Endometrial microvascular endothelial cells (primary cell): Measurements from ENCODE around the gene CMYA5. TPM values are rescaled to one million over a fixed set of nuclear protein-coding genes. Genes with fewer than 3 reads are reported as not detected.

ENCODE experiments used
- in situ Hi-C: cut with HindIII; loops from 2 replicates; pipeline ENCODE4 v1.10.0; 2017; ENCODE audit warnings: low sequenced_read_pairs, low pct_unique_long_range_greater_than_20kb; ENCODE audit errors: inconsistent ontology term
- total RNA-seq: library from RNA; depleted of rRNA; stranded (reverse); fragments of >200 nt; gene quantifications from one replicate; pipeline ENCODE4 v1.2.3, GENCODE V29; 2015; ENCODE audit errors: inconsistent ontology term

Gene CMYA5
- total RNA-seq, 1 donor from 2014 or later, result not detected

DNA sequence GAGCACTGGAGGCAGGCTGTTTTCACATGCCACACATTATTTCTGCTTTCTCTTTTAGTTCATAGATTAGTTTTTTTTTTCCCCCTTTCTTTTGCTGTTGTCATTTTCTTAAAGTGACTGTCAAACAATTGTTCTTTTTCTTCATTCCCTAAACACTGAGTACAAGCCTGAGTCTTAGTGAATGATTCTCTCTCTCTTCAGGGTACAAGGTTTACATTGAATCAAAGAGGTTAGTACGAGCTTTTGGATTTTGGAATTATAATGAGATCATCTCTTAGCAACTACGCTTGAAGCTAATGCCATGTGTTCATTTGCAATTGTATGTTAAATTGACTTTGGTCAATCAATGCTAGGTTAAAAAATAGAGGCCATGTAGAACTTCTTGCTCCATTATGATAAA, 125.1 kb downstream of the CMYA5 start:
- in situ Hi-C loops, result no loop called here

DNA sequence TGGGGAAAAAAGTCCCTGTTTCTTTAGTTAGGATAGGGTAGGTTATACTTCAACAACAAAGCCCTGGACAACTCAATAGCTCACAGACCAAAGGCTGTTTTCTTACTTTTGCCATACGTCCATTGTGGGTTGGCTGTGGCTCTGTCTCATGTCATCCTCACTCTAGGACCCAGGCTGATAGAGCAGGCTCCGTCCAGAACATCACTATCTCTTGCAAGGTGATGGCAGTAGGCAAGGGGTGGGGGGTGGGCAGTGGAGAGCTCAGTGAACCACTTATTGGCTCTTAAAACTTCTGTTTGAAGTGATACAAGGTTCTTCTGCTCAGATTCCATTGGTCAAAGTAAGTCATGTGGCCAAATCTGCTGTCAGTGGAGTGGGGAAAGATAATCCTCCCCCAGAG, 126.4 kb downstream of the CMYA5 start:
- in situ Hi-C loops, result no loop called here

GRCh38 chr5:79820648-79821047, 131.0 kb downstream of the CMYA5 start:
- in situ Hi-C loops, result no loop called here

DNA sequence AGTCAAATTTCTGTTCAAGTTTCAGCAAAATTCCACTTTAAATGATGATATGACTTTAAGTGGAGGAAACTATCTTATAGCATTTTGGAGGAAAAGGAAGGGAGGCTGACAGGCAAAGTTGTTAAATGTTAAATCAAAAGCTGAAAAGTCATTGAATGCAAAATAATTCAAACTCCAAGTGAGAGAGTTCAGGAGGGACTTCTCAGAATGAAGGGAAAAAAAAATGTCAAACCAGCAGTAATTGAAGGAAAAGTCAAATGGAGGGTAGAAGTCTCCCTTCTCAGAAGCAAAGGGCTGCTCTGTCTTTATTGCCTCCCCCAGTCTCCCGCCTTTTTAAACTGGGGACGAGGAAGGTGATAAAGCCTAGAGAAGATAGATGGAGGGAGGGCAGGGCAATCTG, 134.8 kb downstream of the CMYA5 start:
- in situ Hi-C loops, result no loop called here

DNA sequence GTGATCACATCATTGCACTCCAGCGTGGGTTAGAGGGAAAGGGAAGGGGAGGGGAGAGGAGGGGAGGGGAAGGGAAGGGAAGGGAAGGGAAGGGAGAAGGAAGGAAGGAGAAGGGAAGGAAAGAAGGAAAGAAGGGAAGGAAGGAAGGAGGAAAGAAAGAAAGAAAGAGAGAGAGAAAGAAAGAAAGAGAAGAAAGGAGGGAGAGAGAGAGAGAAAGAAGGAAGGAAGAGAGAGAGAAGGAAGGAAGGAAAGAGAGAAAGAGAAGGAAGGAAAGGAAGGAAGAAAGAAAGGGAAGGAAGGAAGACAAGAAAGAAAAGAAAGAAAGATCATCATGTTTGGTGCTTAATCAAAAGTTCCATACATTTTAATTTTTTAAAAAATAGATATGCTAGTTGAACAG, 136.2 kb downstream of the CMYA5 start:
- in situ Hi-C loops, result no loop called here

DNA sequence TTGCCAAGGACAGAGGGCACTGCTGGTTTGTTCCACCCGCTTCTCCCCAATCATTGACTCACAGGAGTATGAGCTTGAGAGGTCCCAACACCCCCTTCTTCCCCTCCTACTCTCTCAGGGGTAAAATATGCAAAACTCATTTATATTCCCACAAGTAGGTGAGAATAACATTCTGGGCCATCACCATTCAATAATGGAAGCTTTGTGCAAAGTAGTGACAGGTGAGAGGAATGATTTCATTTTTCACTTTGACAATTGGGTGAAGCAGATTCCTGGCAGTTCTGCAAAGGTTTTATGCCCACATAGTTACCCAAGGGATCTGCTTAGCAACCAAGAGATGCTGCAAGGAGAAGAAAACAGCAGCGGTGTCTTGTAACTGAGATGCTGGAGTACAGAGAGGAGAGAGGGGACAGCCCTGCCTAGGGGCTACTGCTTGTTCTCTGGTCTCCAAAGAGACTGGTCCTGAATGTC, 137.6 kb downstream of the CMYA5 start:
- in situ Hi-C loops, result no loop called here

- in situ Hi-C loops, result no loop called here
Observed at GRCh38 chr5:79829260-79829659, 139.6 kb downstream of the CMYA5 start.

DNA sequence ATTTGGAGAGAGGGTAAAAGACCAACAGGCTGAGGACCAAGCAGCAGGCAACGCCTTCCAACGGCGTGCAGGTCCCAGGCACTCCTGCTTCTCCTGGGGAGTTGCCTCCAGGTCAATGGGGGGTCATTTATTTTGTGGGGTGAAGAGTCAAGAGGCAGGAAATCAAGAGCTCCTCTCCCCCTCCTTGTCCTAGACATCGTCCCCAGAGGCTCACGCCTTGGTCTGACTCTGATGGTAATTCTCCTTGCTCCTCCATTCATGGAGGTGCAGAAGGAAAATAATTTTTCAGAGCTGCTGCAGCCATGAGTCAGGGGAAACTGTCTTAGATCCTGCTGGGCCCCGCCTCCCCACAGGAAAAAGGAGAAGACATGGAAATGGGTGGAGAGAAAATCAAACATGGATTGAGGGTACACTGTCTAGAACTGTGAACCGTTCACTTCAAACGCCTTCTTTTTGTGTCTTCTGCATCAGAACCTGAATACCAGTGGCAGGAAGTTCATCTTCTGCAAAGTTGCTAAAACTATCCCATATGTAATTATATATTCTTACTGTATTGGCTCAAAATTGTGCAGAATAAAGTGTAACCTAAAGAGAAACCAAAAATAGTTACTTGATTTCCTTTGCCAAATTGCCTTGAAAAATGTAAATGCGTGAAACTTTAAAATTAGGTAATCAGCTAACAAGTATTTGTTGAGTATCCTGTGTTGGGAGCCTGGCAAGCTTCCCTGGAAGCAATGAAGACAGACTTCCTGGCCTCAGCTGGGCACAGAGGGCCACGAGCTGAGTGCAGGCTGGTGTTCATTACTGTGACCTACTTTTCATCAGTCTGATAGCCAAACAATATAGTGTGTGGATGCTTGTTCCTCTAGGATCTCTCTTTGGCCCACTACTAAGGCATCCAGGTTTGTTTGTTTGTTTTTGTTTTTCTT, 142.0 kb downstream of the CMYA5 start:
- in situ Hi-C loops, result no loop called here

DNA sequence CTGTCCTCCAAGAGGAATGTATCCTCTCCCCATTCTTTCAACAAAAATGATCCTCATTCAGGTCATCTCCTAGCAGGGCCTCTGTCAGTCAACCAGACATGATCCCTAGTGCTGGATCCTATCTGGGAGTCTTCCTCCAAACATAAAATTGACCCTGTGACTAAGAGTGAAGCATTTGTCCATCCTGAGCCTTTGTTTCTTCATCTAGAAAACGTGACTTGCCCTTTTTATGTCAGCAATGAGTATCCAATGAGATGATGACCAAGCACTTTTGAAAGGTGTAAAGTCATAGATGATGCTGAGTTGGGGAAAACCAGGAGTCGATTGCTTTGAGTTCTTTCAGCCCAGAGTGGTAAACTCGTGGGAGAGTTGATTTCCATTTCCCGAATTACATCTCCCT, 143.3 kb downstream of the CMYA5 start:
- in situ Hi-C loops, result no loop called here

DNA sequence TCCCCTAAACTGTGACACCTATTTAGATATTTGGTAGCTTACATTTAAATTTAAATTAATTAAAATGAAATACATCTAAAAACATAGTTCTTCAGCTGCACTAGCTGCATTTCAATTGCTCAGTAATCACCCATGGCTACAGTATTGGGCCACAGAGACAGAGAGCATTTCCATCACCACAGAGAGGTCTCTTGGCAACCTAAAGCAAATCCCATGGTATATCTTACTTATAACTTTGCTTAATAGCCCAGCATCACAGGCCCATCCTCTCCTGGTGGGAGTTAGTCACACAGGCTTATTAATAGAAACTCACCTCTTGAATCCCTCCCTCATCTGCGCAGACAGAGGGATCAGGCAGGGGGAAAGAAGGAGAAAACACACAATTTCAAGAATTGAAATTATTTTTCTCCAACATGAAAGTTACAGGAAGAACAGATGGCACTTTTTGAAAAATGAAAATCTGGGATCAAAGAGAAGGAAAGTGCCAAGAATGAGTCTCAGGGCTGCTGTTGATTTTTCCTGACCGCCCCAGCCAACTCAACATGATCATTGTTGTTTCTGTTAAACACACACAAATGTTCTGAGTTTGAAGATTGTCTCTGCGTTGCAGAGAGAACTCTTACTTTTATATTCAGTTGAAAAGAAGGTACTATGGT, 144.6 kb downstream of the CMYA5 start:
- in situ Hi-C loops, result no loop called here

- in situ Hi-C loops, result no loop called here
Observed at GRCh38 chr5:79834754-79835714, 145.4 kb downstream of the CMYA5 start.

DNA sequence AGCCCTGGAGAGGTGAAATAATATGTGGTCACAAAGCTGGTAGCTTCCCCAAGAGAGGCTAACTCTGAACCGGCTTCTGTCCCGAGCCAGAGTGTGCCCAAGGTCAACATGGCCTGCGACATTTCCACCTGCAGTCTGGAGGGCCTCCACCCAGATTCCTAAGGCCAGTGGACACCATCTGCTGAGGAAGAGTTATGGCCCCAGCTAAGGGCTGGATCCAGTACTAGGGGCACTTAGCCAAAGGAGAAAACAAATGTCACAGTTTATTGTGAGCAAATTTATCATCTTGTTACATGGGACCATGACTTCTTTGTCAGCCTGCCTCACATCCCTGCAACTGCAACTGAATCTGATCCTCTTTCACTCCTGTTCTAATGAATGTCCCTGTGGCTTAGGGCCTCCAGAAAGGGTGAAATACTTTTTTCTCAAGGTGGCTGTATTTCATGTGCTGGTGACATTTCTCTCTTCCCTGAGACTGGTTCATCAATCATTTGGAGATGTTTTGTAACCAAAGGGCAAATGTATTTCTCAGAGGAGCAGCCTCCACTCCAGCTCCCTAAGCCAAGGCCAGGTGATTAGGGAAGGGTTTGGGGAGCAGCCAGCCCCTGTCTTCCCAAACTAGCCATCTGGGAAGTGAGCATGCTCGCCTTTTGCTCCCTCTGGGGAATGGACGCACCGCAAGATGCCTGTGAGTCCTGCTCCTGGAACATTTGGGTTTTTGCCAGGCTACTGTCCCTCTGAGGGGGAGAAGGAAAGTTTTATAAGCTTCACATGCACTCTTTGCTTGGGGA, 148.3 kb downstream of the CMYA5 start:
- in situ Hi-C loops, result no loop called here

DNA sequence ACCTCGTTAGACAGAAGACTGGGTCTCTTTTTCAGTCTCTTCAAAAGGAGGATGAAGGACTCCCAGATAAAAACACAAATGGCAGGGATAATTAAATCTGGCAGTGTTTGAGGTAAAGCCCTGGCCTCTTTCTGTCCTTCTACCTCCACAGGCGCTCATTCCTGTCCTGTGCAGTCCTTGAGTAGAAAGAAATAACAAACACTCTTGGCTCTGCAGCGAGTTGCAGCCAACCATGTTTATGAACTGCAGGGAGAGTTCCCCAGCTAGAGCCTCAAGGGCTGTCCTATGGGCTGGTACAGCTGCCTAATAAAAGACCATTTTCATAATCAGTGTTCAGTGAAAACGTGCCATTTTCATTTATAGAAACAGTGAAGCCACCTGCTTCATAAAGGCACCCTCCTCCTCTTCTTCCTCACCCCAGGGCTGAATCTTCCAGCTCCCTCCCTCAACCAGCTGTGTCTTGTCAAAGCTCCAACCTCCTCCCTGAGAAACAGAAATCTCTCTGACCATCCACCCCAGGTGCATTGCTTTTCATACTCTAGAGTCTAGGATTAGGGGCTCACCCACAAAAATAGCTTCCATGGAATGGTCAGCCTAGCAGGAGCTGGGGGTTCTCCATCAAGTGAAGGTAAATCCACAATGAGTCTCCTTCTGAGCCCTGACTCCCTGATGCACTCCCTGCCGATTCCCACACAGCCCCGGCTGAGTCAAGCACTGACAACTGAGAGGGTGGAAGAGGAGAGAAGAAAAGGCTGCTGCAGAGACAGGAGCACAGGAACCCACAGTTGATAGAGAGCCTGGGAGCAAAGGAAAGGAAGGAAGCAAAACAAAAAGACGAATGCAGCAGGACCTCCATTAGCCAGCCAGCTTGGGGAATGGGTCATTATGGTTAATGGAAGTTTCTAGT, 150.7 kb downstream of the CMYA5 start:
- in situ Hi-C loops, result no loop called here

DNA sequence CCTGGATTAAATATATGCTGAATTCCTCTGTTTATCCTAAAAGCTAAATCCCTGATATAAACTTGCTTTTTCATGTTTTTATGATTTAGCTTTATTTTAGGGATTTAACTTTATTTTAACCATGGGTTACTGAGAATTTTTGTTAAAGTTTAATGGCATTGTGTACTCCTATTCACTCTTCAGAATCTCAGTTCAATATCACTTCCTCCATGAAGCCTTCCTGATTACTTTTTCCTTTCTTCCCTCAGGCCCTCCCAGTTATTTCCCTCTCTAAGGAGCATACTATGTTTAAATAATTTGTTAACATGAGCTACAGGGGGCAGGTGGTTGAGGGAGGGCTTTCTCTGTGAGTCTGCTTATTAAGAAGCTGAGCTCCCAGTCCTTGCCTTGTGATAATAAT, 151.5 kb downstream of the CMYA5 start:
- in situ Hi-C loops, result no loop called here

DNA sequence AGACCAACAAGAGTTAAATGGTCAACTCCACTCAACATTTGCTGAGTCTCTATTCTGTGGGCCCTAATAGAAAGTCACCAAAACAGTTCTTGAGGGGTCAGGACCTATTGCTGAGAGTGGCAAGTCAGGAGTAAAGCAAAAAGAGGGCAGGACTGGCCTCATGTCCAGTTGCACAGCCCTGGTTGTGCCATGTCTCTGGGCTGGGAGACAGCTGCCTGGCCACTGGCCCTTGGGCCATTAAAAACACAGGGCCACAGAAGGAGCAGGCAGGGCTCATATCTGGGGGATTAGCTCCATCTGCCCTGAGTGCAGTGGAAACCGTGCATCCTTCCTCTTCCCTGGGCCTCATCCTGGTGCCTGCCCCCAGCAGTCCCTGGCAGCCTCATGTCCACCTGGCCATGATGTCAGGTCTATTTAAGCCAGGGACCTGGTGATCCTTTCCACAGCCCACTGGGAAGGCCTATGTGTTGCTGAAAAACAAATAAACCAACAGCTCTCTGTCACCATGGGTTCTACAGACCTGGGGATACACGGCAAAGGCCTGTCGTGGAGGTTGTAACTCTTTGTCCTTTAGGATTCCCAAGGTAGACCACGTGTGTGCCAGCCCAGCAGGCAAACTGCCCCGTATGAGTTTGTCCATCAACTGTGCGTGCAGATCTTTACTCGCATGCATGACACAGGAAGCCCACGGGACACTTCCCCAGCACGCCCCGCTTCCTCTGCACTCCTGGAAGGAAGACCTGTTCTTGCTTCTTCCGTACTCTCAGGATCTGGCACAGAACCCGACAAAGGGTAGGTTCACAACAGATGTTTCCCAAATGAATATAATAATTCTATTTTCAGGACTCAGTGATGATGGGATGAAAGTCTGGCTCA, 152.6 kb downstream of the CMYA5 start:
- in situ Hi-C loops, result no loop called here

DNA sequence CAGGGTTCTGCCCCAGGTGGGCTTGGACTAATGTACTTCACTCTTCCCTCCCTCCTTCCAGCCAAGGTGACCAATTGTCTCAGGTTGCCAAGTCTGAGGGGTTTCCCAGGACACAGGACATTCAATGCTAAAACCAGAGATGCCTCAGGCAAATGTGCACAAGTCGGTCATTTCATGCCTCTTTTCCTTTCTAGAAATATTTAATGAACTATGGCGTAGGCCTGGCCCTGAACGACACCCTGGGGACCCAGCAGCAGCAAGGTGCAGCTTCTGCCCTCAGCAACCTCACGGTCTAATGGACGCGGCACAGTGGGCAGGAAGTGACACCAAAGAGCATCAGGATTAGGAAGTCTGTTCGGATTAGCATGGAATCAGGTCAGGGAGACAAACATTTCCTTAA, 153.4 kb downstream of the CMYA5 start:
- in situ Hi-C loops, result no loop called here
